IPS DF 6.9 (cell line): ENCODE measurements around the gene PRSS22.

Source experiments
- DNase-seq: peaks from one replicate; pipeline ENCODE4 v3.0.0-alpha.2; 2013; ENCODE audit warnings: low read depth, low spot score
- H3K27ac ChIP-seq: one replicate; pipeline ENCODE4 v1.5.1; 2013; ENCODE audit warnings: low read length, control low read depth
- H3K27me3 ChIP-seq: 2 replicates; pipeline ENCODE4 v1.6.1; 2013; ENCODE audit warnings: mild to moderate bottlenecking, low read length; ENCODE audit not compliant: control insufficient read depth, insufficient read depth
- H3K36me3 ChIP-seq: 2 replicates; pipeline ENCODE4 v1.6.1; 2013; ENCODE audit warnings: low read length; ENCODE audit not compliant: control insufficient read depth, insufficient read depth
- H3K4me1 ChIP-seq: 2 replicates; pipeline ENCODE4 v1.6.1; 2013; ENCODE audit warnings: low read length; ENCODE audit not compliant: control insufficient read depth, insufficient read depth
- H3K4me3 ChIP-seq: 2 replicates; pipeline ENCODE4 v1.5.1; 2013; ENCODE audit warnings: mild to moderate bottlenecking, low read length
- H3K9me3 ChIP-seq: 2 replicates; pipeline ENCODE4 v1.6.1; 2013; ENCODE audit warnings: low read length, inconsistent platforms; ENCODE audit not compliant: control insufficient read depth, insufficient read depth
- WGBS: extraction: QIAGEN DNeasy Blood & Tissue Kit; methylation state at CpG from one replicate; pipeline ENCODE4 v1.1.7; 2013; ENCODE audit warnings: mixed read lengths, missing lambda C conversion rate; ENCODE audit not compliant: insufficient read length, insufficient coverage; 5-methylcytosine and 5-hydroxymethylcytosine counted together

PRSS22 gene

GRCh38 chr16:2848933-2849725 lies 8.8 kb downstream of the PRSS22 start:
- no CpG with 5 or more reads among the region's 16 CpGs for WGBS
- H3K4me3 ChIP-seq: no peak overlapping the region
- no peak for DNase-seq
- no peaks in the 10 kb centered on the region for H3K9me3 ChIP-seq
- no peaks in the 10 kb centered on the region for H3K36me3 ChIP-seq
- no peaks in the 10 kb centered on the region for H3K4me1 ChIP-seq
- H3K27me3 ChIP-seq: no peaks in the 10 kb centered on the region
- no peak overlapping the region for H3K27ac ChIP-seq

- Histone ChIP-seq H3K4me3 (no peak overlapping the region), H3K4me1 (no peaks in the 10 kb centered on the region), H3K27ac (no peak overlapping the region), H3K27me3 (no peaks in the 10 kb centered on the region), H3K36me3 (no peaks in the 10 kb centered on the region), H3K9me3 (no peaks in the 10 kb centered on the region)
- no peak for DNase-seq
- WGBS: no CpG with 5 or more reads among the region's 3 CpGs
These were observed 11.3 kb downstream of the PRSS22 start for GRCh38 chr16:2846511-2847310.

GRCh38 chr16:2845116-2845515 lies 12.9 kb downstream of the PRSS22 start:
- WGBS: no CpG with 5 or more reads among the region's 5 CpGs
- Histone ChIP-seq H3K27ac (no peak overlapping the region), H3K27me3 (no peaks in the 10 kb centered on the region), H3K9me3 (no peaks in the 10 kb centered on the region), H3K4me1 (no peaks in the 10 kb centered on the region), H3K36me3 (no peaks in the 10 kb centered on the region), H3K4me3 (no peak overlapping the region)
- no peak for DNase-seq

- H3K36me3 ChIP-seq: no peaks in the 10 kb centered on the region
- H3K9me3 ChIP-seq: no peaks in the 10 kb centered on the region
- H3K4me1 ChIP-seq: no peaks in the 10 kb centered on the region
- H3K4me3 ChIP-seq: no peak overlapping the region
- DNase-seq: no peak
- WGBS: no CpG with 5 or more reads among the region's 8 CpGs
- H3K27ac ChIP-seq: no peak overlapping the region
- no peaks in the 10 kb centered on the region for H3K27me3 ChIP-seq
These were observed 14.4 kb downstream of the PRSS22 start for GRCh38 chr16:2843526-2843925.

- H3K27me3 ChIP-seq: no peaks in the 10 kb centered on the region
- no CpG with 5 or more reads among the region's 40 CpGs for WGBS
- no peak for DNase-seq
- no peaks in the 10 kb centered on the region for H3K9me3 ChIP-seq
- H3K4me1 ChIP-seq: no peaks in the 10 kb centered on the region
- H3K36me3 ChIP-seq: no peaks in the 10 kb centered on the region
- no peak overlapping the region for H3K27ac ChIP-seq
- no peak overlapping the region for H3K4me3 ChIP-seq
These were observed 15.5 kb downstream of the PRSS22 start for GRCh38 chr16:2842340-2843000.

- Histone ChIP-seq H3K9me3 (no peaks in the 10 kb centered on the region), H3K4me1 (no peaks in the 10 kb centered on the region), H3K27ac (no peak overlapping the region), H3K27me3 (no peaks in the 10 kb centered on the region), H3K36me3 (no peaks in the 10 kb centered on the region), H3K4me3 (no peak overlapping the region)
- no CpG with 5 or more reads among the region's 18 CpGs for WGBS
- no peak for DNase-seq
These were observed 16.2 kb downstream of the PRSS22 start for GRCh38 chr16:2841606-2842339.

GRCh38 chr16:2840914-2841313 lies 17.1 kb downstream of the PRSS22 start:
- Histone ChIP-seq H3K27ac (no peak overlapping the region), H3K27me3 (no peaks in the 10 kb centered on the region), H3K4me1 (peaks cover 4% of the 10 kb centered on the region), H3K4me3 (no peak overlapping the region), H3K9me3 (no peaks in the 10 kb centered on the region), H3K36me3 (no peaks in the 10 kb centered on the region)
- WGBS: no CpG with 5 or more reads among the region's 12 CpGs
- no peak for DNase-seq

- WGBS: no CpG with 5 or more reads among the region's 15 CpGs
- Histone ChIP-seq H3K4me1 (peaks cover 7% of the 10 kb centered on the region), H3K27ac (no peak overlapping the region), H3K36me3 (no peaks in the 10 kb centered on the region), H3K27me3 (no peaks in the 10 kb centered on the region), H3K9me3 (no peaks in the 10 kb centered on the region), H3K4me3 (no peak overlapping the region)
- no peak for DNase-seq
These were observed 18.1 kb downstream of the PRSS22 start for GRCh38 chr16:2839650-2840450.

GRCh38 chr16:2838928-2839327 lies 19.0 kb downstream of the PRSS22 start:
- Histone ChIP-seq H3K9me3 (no peaks in the 10 kb centered on the region), H3K4me1 (peaks cover 7% of the 10 kb centered on the region), H3K36me3 (no peaks in the 10 kb centered on the region), H3K4me3 (no peak overlapping the region), H3K27me3 (no peaks in the 10 kb centered on the region), H3K27ac (no peak overlapping the region)
- DNase-seq: peak; percentile 77
- WGBS: no CpG with 5 or more reads among the region's 12 CpGs
